Measurements from ENCODE around the gene EMC7.
"Not testable (repeated sequence)": the region's sequence is repeated elsewhere in the genome, so short reads cannot be mapped to it uniquely, and the experiment has no call there.

The EMC7 gene

GRCh38 chr15:34125945-34126344, 24.3 kb upstream of the EMC7 start:
- ChIA-PET POLR2A (no interaction called here), CTCF (interaction anchor here (0.6 kb wide), 1 partner anchor 314 kb away, joined by 5 read pairs; no protein-coding TSS in a partner anchor)
- TF ChIP-seq FOXM1 (IDR thresholded peaks at IDR 0.05; ENCODE audit: borderline replicate concordance) (no peak), SUZ12 (IDR thresholded peaks at IDR 0.05) (no peak), TARDBP (IDR thresholded peaks at IDR 0.05) (no peak)
- no peak for DNase-seq (ENCODE audit: extremely low spot score)

- POLR2A ChIA-PET = no interaction called here
- DNase-seq (ENCODE audit: extremely low spot score) = no peak
- CTCF ChIA-PET = no interaction called here
- TF ChIP-seq SUZ12 (IDR thresholded peaks at IDR 0.05) (no peak), BHLHE40 (IDR thresholded peaks at IDR 0.05; ENCODE audit: borderline replicate concordance) (no peak), FOXM1 (IDR thresholded peaks at IDR 0.05; ENCODE audit: borderline replicate concordance) (no peak), SP1 (IDR thresholded peaks at IDR 0.05) (no peak), NFRKB (IDR thresholded peaks at IDR 0.05) (no peak), ELF4 (IDR thresholded peaks at IDR 0.05) (no peak), FOXK2 (IDR thresholded peaks at IDR 0.05) (no peak), CTBP1 (IDR thresholded peaks at IDR 0.05; ENCODE audit: borderline replicate concordance) (no peak), FOXA1 (IDR thresholded peaks at IDR 0.05) (no peak), L3MBTL2 (conservative IDR thresholded peaks at IDR 0.05) (no peak), ARNT (IDR thresholded peaks at IDR 0.05) (no peak), LEF1 (IDR thresholded peaks at IDR 0.05; ENCODE audit: borderline replicate concordance) (no peak), HDGF (IDR thresholded peaks at IDR 0.05; ENCODE audit: borderline replicate concordance) (no peak), TARDBP (IDR thresholded peaks at IDR 0.05) (no peak), ZNF384 (IDR thresholded peaks at IDR 0.05) (no peak)
- TF ChIP-seq, protein P1, sequence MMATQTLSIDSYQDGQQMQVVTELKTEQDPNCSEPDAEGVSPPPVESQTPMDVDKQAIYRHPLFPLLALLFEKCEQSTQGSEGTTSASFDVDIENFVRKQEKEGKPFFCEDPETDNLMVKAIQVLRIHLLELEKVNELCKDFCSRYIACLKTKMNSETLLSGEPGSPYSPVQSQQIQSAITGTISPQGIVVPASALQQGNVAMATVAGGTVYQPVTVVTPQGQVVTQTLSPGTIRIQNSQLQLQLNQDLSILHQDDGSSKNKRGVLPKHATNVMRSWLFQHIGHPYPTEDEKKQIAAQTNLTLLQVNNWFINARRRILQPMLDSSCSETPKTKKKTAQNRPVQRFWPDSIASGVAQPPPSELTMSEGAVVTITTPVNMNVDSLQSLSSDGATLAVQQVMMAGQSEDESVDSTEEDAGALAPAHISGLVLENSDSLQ (IDR thresholded peaks at IDR 0.05) = no peak
Observed at GRCh38 chr15:34124651-34125050, 23.0 kb upstream of the EMC7 start.

GRCh38 chr15:34122771-34123183, 21.1 kb upstream of the EMC7 start:
- no peak for DNase-seq (ENCODE audit: extremely low spot score)
- TF ChIP-seq HDGF (IDR thresholded peaks at IDR 0.05; ENCODE audit: borderline replicate concordance) = no peak
- POLR2A ChIA-PET = no interaction called here
- CTCF ChIA-PET = no interaction called here

DNA sequence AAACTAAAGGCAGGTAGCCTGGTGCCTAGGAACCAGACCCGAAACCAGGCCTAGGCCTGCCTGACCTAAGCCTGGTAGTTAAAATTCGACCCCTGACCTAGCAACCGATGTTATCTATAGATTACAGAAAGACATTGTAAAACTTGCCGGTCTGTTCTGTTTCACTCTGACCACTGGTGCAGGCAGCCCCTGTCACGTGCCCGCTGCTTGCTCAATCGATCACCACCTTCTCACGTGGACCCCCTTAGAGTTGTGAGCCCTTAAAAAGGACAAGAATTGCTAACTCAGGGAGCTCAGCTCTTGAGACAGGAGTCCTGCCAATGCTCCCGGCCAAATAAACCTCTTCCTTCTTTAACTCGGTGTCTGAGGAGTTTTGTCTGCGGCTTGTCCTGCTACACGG, 20.1 kb upstream of the EMC7 start:
- DNase-seq (ENCODE audit: extremely low spot score); CTCF ChIA-PET; POLR2A ChIA-PET: not testable (repeated sequence)

- POLR2A ChIA-PET; DNase-seq (ENCODE audit: extremely low spot score): not testable (repeated sequence)
- CTCF ChIA-PET = interaction anchor here (0.9 kb wide), 1 partner anchor 11 kb away, joined by 3 read pairs; no protein-coding TSS in a partner anchor
Observed at GRCh38 chr15:34120420-34120819, 18.8 kb upstream of the EMC7 start.

DNA sequence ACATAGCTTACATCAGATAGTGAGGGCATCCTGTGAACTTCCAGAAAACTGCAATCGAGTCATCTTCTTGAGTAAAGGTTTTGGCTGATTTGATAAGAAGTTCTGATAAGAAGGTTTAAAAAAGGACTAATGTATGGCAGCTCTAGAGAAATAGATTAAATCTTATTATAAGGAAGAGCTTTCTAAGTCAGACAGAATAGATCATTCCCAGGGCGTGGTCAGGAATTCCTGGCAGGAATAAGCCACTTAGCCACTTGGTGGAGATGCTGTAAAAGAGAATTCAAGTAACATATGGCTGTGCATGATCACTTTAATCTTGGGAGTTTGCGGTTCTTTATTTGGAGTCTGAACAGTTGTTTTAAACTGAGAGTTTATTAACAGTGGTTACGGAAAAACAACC, 17.6 kb upstream of the EMC7 start:
- no peak for DNase-seq (ENCODE audit: extremely low spot score)
- POLR2A ChIA-PET = no interaction called here

DNA sequence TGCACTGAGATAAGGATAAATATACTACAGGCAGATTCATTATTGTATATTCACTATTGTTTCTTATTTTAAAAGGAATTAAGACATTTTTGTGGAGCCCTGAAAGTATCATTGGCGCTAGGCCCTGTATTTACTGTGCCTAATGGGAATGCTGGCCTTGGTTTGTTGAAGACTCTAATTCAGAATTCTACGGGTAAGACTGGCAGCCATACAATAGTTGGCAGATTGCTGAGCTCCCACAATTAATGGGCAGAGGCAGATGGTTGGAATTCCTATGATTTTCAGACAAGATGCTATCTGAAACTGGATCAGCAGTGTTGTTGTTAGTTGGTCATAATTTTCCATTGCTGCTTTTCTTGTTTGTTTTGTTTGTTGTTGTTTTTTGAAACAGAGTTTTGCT, 15.0 kb upstream of the EMC7 start:
- POLR2A ChIA-PET = no interaction called here
- TF ChIP-seq L3MBTL2 (conservative IDR thresholded peaks at IDR 0.05) (no peak), HDGF (IDR thresholded peaks at IDR 0.05; ENCODE audit: borderline replicate concordance) (no peak), FOXM1 (IDR thresholded peaks at IDR 0.05; ENCODE audit: borderline replicate concordance) (no peak), FOXA1 (IDR thresholded peaks at IDR 0.05) (no peak), ARNT (IDR thresholded peaks at IDR 0.05) (no peak), FOXK2 (IDR thresholded peaks at IDR 0.05) (no peak), ZNF384 (IDR thresholded peaks at IDR 0.05) (no peak), CTBP1 (IDR thresholded peaks at IDR 0.05; ENCODE audit: borderline replicate concordance) (no peak), LEF1 (IDR thresholded peaks at IDR 0.05; ENCODE audit: borderline replicate concordance) (no peak), SP1 (IDR thresholded peaks at IDR 0.05) (no peak), TARDBP (IDR thresholded peaks at IDR 0.05) (no peak), NFRKB (IDR thresholded peaks at IDR 0.05) (no peak)
- TF ChIP-seq, protein P1 (IDR thresholded peaks at IDR 0.05) = no peak
- no peak for DNase-seq (ENCODE audit: extremely low spot score)
- CTCF ChIA-PET = no interaction called here

More for the DNA sequence above, 17.6 kb upstream of the EMC7 start:
- CTCF ChIA-PET = interaction anchor here (0.7 to 1.0 kb wide), 2 partner anchors 9 kb away, joined by 3 read pairs; no protein-coding TSS in a partner anchor
- no peak for TF ChIP-seq ARNT (IDR thresholded peaks at IDR 0.05)
- no peak for TF ChIP-seq L3MBTL2 (conservative IDR thresholded peaks at IDR 0.05)
- no peak for TF ChIP-seq BHLHE40 (IDR thresholded peaks at IDR 0.05; ENCODE audit: borderline replicate concordance)
- no peak for TF ChIP-seq SUZ12 (IDR thresholded peaks at IDR 0.05)
- no peak for TF ChIP-seq SP1 (IDR thresholded peaks at IDR 0.05)
- no peak for TF ChIP-seq NFRKB (IDR thresholded peaks at IDR 0.05)
- no peak for TF ChIP-seq FOXM1 (IDR thresholded peaks at IDR 0.05; ENCODE audit: borderline replicate concordance)
- TF ChIP-seq ELF4 (IDR thresholded peaks at IDR 0.05) = no peak
- TF ChIP-seq, protein P1 (IDR thresholded peaks at IDR 0.05) = no peak
- no peak for TF ChIP-seq LEF1 (IDR thresholded peaks at IDR 0.05; ENCODE audit: borderline replicate concordance)
- TF ChIP-seq FOXA1 (IDR thresholded peaks at IDR 0.05) = no peak
- no peak for TF ChIP-seq CTBP1 (IDR thresholded peaks at IDR 0.05; ENCODE audit: borderline replicate concordance)
- no peak for TF ChIP-seq FOXK2 (IDR thresholded peaks at IDR 0.05)
- no peak for TF ChIP-seq TARDBP (IDR thresholded peaks at IDR 0.05)
